Measurements from ENCODE around the gene ROBO2.

Gene ROBO2

DNA sequence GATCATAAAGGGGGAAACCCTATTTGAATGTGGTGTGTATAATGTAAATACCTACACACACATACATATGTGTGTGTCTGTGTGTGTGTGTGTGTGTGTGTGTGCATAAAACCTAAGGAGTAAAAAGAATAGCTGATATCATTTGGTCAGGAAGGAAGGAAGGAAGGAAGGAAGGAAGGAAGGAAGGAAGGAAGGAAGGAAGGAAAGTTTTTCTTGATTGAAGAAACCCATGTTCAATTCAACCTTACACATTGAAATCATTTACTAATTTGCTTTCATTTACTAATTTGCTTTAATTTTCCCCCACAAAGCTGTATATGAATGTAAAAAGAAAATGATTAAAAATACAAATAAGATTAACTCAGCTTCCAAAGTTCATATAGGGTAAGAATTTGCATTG, 386.6 kb downstream of the ROBO2 start:
- DNase-seq: no peak

DNA sequence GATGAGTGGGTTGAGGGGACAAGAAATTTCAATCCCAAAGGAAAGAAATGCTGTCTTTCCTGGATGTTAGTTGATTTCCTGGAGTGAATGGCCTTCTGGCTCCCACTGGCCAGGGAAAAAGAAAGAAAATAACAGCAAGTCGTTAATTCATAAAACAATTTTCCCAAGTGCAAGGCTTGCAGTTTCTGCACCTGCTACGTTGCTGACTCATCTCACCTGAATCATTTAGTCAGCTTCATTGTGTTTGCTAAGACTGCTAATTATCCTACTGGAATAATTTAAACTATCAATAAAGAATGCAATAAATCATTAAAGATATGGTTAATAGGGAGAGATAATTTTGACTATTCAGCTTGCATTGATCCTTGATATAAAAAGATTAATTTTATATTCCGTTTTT, 387.6 kb downstream of the ROBO2 start:
- no peak for DNase-seq

DNA sequence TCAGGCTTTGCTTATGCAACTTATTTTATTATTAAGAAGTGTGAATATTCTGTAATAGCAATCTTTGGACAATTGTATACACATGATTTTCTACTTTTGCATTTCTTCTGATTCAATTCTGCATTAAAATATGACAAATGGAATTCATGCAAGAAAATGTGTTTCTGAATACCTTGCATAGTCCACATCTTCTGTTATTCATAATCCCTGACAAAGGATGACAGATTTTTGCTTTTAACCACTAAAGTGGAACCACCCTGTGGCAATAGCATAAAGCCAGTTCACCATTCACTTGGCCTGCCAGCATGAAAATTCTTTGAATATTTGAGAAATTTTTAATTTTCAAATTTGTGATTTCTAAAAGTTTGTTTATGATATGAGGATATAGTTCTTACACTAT, 397.0 kb downstream of the ROBO2 start:
- DNase-seq: no peak

DNA sequence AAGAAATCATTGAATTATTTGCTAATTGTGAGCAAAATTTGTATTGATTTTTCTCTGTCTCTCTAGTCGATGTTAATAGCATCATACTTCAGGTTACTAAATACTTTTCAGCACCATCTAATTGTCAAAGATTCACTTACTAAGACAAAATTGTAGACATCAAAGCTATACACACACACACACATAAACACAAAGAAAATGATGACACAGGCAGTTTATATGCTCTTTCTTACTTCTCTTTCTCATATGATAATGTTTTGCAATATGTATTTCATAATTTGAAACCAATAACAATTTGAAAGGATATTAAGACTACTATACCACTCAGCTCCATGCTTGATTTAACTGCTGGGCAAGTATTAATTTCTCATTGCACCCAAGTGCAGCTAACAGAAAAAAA, 406.2 kb downstream of the ROBO2 start:
- no peak for DNase-seq

DNA sequence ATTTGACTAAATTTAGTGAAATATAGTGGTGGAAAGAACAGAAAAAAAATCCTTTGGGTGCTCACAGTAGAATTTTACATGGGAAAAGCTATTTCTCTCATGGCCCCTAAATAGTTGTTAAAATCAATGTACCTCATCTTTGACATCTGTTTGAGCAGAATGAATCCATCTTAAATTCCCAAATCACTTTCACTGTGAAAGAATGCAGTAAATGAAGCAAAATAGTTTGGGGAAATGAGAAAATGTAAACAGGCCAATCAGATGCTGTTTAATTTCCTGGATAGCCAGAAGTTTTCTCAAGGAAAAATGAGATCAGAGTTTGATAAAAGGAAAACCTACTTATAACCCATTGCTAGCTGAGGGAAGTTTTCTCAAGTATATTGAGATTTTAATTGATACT, 406.9 kb downstream of the ROBO2 start:
- no peak for DNase-seq

DNA sequence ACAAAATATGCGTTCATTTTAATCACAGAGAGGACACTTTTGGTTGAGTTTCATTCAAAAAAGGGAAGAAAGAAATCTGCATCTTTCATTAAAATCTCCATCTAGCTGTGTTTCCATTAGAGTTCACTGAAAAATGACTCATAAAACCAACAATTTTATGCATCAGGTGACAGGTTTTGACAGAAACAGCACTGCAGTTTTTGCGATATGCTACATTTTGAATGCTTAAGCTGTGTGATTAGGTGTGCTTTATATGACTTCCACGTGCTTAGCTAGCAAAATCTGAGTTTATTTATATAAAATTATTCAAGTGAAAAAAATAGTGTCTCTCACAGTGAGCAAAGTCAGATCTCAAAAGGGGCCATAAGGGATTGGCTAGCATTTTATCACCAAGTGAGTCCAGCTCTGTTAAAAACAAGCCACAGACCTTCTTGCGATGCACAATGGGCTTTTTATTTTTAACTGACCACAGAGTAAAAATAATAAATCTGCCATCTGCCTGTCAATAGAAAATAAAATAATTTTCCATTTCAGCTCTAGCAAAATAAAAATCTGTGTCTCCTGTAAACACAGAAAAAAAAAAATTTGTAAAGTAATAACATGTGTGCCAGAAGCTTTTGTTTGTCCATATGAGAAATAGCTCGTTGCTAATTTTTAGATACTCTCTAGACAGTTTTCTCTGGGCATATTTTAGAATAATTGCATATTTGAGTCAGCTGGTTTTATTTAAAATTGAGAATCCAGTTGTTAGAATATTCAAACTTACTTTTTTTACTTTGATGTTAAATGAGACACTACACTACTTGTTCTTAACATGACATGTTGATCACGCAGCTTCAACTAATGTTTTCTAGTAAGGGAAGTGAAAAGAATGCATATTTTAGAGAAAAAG, 409.8 kb downstream of the ROBO2 start:
- no peak for DNase-seq

DNA sequence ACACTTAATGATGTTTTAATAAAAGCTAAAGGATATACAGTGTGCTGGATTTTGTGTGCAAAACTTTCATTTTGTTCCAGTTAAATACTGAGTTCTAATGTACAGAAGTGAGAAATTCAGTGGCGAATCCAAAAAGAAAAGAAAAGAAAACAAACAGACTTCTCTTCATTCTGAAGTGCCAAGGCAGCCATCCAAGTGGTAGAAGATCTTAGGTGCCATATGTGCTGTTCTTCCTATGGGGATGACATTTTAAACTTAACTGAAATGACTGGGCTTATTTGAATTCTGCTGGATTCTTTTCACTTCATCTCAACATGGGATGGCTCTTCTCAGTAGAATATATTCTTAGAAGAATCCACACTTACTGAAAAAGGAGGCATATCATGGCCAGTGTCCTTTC, 416.5 kb downstream of the ROBO2 start:
- DNase-seq: no peak

DNA sequence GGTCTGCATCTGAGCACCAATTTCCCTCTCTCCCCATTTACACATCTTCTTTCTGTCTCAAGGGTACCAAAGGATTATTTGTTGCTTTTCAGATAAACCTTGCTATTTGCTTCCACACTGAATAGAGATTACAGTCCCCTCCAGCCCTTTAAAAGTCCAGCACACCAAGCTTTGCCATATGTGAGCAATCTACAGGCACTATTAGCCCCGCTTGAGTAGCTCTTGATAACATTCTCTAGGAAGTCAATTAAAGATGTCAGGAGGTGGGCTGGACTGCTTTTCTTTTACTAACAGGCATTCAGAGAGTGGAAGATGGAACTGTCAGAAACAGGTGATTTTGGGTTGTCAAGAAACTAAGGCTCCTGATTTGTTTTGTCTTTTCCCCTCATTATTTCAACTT, 417.0 kb downstream of the ROBO2 start:
- no peak for DNase-seq

DNA sequence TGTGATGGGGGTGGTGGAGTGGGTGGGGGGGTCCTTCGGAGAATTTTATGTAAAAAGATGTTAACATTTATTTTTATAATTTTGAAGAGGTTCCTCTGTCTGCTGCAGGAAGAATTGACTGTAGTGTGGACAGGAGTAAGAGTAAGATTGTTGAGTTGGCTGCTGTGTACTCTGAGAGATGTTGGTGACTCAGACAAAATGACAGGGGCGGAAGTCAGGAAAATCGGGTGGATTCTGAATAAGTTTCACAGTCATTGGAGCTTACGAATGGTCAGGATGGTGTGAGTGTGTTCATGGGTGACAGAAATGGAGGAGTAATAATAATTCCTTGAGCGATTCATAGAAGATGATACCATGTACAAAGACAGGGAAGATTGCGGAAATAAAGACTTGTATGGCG, 420.0 kb downstream of the ROBO2 start:
- no peak for DNase-seq

DNA sequence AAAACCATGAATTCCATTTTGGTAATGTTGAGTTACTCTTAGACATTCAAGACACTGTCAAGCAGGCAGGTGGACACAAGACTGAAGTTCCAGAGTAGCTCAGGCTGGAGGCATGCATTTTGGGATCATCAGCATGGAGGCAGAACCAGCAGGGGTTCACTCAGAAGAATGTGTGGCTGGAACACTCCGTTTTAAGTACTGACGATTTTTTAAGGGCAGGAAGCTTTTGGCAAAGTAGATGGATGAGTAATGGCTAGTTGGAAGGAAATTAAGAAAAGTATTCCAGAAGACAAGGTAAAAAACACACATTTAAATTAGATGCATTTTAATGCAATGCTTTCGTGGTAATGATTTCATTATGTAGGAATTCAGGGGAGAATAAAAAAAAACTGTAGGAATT, 420.4 kb downstream of the ROBO2 start:
- no peak for DNase-seq

DNA sequence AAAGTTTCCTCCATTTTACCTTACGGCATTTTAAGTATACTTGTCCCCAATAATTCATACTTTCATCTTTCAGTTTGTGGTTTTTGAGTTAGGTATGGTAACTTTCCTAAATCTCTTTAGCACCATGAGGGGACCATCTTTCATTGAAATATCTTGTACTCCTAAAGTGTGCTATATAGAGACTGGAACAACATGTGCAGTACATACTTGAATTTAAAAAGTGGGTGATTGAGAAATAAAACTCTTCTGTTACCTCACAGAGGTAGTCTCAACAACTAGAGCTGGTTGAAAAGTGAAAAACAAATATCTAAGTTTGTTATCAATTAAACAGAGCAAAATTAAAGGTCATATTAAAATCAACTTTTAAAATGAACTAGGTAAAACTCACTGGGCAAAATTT, 423.1 kb downstream of the ROBO2 start:
- no peak for DNase-seq

DNA sequence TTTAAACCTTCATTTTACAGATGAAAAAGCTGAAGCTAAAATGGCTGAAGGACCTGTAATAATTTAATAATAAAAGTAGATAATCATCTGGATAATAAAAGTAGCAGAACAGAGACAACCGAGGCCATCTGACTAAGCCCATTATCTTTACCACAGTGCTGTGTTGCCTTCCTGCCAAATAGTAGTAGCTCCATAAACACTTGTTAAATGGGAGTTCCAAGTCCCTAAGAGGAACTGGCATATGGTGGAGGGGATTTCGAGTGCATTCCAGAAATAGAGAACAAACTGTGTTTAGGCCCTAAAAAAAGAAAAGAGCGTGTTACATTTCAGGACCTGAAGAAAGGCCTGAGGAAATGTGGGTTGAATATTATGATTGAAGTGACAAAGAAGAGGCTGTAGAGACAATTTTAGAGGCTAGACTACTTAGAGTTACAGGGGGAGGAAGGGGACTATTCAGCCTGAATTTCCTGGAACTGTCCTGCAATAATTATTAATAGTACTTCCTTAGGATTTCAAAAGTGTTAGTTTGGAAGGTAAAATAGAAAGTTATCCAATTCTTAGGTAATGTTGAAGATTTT, 424.3 kb downstream of the ROBO2 start:
- no peak for DNase-seq

DNA sequence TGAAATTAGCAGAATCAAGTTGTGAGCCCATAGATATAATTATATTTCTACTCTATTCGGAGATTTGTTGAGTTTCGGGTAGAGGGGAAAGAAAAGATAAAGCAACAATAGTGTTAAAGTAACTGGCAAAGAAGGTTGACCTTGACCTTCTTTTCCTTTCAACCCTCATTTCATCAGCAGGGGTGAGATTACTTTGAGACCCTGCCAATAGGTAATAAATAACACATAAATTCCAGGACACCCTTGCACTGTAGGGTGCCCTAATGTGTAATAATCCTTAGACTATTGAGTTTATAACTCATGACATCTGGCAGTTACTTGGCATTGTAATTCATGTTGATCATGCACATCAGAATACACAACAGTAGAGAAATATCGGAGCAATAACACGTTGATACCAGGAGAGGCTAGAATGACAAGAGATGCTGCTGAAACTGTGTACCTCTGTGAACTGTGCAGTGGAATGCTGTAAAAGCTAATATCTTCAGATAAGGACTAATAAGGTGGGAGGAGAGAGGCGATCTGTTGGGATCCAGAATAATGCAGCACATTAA, 426.7 kb downstream of the ROBO2 start:
- no peak for DNase-seq

DNA sequence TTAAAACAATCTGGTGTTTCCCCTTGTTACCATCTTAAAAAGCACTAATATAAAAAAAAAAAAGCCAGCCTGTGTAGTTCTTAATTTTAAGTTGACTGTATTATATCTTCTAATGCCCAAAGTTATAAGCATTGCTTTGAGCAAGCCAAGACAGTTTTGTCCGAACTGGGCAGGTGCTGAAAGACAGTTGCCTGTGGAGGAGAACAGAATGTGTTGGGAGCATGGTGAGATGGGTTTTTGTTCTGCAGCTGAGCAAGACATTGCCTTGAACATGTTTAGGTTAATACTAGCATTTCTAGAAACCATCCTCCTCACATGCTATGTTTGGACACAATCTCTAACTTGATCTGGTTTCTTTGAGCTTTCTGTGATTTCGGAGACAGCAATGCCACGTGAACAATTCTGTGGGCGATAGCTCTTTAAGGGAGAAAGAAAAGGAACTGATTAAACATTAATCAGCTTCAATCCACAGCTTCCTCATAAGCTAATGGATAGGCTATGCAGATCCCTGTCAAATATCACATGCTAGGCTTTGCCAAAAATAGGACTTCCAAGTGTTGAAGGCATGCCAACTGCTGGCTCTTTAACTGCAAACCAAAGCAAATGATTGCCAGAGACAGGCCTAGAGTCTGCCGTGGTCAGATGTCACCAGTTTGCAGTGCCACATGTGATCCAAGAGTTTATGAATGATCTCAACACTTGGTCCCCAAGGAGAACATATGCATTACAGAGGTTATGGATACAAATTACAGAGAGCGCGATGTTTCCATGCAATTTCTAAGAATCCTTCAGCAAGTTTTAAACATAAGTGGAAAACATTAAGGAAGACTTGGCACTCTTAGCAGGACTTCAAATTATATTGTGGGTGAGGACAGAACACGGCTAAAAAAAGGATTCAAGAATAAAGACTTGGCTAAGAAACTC, 428.1 kb downstream of the ROBO2 start:
- peak in 1 of 4 experiments; percentile 0 for DNase-seq

DNA sequence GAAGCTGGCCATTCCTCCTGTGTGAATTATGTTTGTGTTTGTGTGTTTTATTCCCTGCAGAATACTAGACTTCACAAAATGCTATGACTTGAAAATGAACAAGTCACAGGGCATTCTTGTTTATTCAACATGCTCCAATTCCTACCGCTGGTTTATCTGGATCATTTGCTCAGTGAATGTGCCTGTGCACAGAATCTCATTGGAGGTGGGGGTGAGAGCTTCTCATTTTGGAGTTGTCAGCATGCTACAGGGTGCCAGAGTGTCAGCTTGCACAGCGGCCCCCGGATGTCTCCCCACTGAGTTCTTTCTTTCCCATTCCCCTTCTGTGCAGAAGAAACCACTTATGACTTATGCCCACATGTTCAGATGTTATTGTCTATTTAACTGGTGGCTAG, 428.7 kb downstream of the ROBO2 start:
- no peak for DNase-seq

DNA sequence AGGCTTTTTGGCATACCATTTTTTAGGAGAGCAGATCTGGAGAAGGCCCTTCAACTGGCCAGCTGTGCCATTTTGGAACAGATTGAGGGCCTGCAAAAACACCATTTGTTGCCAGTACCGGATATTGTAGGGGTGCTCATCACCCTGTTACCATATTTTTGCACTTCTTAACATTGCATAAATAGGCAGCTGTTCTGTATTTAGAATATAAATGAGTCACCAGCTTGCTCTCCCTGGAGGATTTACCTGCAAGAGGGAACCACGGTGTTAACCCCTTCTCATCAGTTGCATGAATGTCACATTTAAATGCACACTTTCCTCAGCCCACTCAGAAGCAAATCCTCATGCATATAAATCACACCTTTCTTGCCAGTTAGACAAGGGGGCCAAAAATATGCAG, 435.6 kb downstream of the ROBO2 start:
- no peak for DNase-seq

DNA sequence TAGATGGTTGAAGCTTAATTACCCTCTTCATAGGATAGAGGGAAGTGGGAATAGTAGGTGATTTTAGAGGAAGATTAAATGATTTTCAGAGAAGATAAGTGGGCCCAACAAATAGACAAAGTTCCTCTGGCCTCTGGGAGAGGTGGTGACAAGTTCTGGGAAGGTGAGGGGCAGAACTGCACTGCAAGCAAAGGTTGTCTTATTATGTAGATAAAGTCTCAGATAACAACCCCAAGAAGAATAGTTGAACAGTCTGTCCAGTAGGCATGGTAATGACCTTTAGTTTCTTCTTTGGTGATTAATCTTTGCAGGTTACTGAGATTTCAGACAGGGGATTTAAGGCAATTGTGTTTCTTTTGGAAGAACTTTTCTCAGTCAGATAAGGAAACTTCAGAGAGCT, 439.1 kb downstream of the ROBO2 start:
- DNase-seq: no peak

DNA sequence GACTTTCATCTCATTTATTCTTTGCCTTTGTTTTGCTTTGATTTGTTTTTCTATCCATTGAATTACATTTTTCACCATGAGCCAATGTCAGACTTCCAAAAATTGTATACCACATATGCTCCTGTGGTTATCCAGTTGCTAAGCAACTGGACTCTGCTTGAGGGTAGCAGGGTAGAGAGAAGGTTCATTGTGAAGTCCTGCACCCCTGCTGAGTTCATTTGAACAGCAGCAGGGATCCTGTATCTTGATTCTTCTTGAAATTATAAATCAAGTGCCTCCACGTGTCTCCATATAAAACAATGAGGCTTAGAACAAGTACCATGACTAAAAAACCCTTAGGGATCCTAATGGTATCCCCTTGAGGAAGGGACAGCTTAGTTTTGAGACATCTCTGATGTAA, 449.3 kb downstream of the ROBO2 start:
- no peak for DNase-seq

DNA sequence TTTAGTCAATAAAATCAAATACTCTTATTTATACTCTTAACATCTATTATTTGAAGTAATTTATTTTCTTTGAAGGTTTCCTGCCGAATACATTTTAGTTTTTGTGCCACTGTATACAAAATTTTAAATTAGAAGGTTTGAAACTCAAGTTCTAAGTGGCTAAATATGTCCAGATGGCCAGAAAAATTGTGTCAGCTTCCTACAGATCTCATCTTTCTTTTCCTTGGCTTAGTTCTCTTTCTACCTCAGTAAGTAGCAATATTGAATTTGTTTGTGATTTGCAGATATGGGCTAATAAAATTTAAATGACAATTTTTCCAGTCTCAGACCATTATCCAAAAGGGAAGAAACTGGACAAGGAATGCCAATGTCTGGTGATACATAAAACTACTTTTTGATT, 452.1 kb downstream of the ROBO2 start:
- DNase-seq: no peak

DNA sequence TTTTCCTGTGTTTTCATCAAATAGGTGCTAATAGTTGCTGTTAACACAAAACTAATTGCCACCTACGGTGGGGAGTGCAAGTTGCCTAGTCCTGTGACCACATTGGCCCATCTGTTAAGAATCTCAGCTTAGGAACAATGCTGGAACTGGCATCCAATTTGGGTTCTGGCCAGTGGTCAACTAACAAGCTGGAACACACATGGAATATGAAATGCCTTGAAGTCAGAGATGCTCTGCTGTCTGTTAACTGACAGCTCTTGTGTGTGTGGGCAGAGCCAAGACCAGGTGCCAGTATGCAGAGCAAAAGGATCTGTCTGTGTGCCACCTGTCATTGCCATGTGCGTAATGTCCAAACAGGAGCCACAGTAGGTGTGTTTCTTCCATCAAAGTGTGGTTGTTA, 460.8 kb downstream of the ROBO2 start:
- no peak for DNase-seq

DNA sequence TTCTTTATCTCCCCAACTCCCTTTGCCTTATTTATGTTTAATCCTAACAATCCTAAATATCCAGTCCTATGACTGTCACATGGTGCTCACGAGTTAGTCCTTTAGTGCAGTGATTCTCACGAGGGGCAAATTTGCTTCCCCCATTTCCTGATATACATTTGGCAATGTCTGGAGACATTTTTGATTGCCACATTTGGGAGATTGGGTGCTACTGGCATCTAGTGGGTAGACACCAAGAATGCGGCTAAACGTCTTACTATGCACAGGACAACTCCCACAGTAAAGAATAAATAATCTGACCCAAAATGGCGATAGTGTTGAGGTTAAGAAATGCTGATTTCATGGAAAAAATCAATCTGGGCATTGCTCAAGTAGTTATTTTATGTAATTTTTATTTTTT, 466.5 kb downstream of the ROBO2 start:
- no peak for DNase-seq

DNA sequence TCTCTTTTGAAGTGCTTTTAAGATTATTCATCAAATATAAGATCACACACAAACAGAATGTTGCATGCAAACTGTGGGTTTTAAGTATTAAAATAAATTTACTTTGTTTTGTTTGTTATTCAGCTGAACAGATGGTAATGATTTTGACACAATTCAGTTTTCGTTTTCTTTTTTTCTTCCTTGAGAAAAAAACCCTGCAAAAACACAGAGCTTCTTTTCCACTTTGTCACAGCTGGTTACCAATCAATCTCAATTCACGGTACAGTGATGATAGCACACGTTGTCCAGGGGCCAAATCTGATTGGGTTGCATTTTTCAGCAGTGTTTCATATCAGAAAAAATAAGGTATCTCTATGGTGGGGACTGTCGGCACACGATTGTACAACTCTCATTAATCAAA, 473.6 kb downstream of the ROBO2 start:
- DNase-seq: no peak

DNA sequence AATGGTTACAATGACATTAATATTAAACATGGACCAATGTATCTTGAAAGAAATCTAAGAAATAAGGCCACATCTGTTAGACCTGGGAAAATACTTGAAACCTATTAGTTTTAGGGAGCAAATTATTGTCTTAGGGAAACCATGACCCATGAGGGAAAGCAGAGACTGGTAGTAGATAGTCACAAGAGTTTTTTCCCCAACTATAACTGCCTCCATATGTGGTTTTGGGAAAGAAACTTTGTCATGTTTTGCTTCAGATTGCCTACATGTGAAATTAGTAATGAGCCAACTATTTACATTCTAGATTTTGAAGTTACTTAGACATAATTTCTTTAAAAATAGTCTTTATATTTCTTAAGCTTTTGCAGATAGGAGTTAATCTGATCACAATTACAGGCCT, 474.9 kb downstream of the ROBO2 start:
- DNase-seq: no peak
